ENCODE results near the gene CDC42EP2. TPM values are rescaled to one million over a fixed set of nuclear protein-coding genes. Genes with fewer than 3 reads are reported as not detected.

CDC42EP2 gene
- total RNA-seq, 1 donor from 2014 or later: 5.1 TPM

GRCh38 chr11:65288706-65289536, 25.7 kb upstream of the CDC42EP2 start:
- no peaks in the 10 kb centered on the region for H3K4me1 Mint-ChIP-seq (ENCODE audit: low read depth)
- H3K9me3 Mint-ChIP-seq: no peaks in the 10 kb centered on the region
- H3K27ac Mint-ChIP-seq: no peak overlapping the region
- no peak overlapping the region for H3K4me3 Mint-ChIP-seq (ENCODE audit: low read depth)
- DNase-seq (ENCODE audit: low spot score): no peak
- intact Hi-C loops (cut with micrococcal nuclease): no loop called here
- no peaks in the 10 kb centered on the region for H3K27me3 Mint-ChIP-seq (ENCODE audit: low read depth)
- H3K36me3 Mint-ChIP-seq (ENCODE audit: low read depth): peaks cover 74% of the 10 kb centered on the region

GRCh38 chr11:65290448-65291165, 24.1 kb upstream of the CDC42EP2 start:
- H3K4me1 Mint-ChIP-seq (ENCODE audit: low read depth): no peaks in the 10 kb centered on the region
- intact Hi-C loops (cut with micrococcal nuclease): no loop called here
- DNase-seq (ENCODE audit: low spot score): no peak
- H3K9me3 Mint-ChIP-seq: no peaks in the 10 kb centered on the region
- H3K4me3 Mint-ChIP-seq (ENCODE audit: low read depth): no peak overlapping the region
- no peak overlapping the region for H3K27ac Mint-ChIP-seq
- H3K27me3 Mint-ChIP-seq (ENCODE audit: low read depth): no peaks in the 10 kb centered on the region
- H3K36me3 Mint-ChIP-seq (ENCODE audit: low read depth): peaks cover 81% of the 10 kb centered on the region

DNA sequence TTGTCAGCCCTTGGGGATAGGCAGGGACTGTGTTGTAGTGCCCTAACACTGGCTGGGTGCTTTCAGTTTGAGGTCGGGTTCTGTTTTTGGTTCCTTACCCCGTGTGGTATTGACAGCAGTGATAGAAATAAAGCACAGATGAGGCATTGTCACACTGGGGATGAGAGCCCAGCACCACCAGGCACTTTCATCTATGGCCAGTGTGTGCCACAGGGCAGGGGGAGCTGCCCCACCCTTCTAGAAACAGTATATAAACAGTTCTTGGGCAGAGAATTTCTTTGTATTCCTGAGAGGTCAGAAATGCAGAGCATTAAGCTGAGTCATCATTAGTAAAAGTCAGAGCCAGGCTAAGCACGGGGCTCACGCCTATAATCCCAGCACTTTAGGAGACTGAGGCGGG, 23.1 kb upstream of the CDC42EP2 start:
- Mint-ChIP-seq H3K4me3 (ENCODE audit: low read depth) (no peak overlapping the region), H3K9me3 (no peaks in the 10 kb centered on the region), H3K36me3 (ENCODE audit: low read depth) (peaks cover 82% of the 10 kb centered on the region), H3K27me3 (ENCODE audit: low read depth) (no peaks in the 10 kb centered on the region), H3K4me1 (ENCODE audit: low read depth) (no peaks in the 10 kb centered on the region), H3K27ac (no peak overlapping the region)
- intact Hi-C loops (cut with micrococcal nuclease): no loop called here
- DNase-seq (ENCODE audit: low spot score): no peak

GRCh38 chr11:65292890-65293289, 21.8 kb upstream of the CDC42EP2 start:
- no peaks in the 10 kb centered on the region for H3K4me1 Mint-ChIP-seq (ENCODE audit: low read depth)
- H3K27ac Mint-ChIP-seq: no peak overlapping the region
- peaks cover 80% of the 10 kb centered on the region for H3K36me3 Mint-ChIP-seq (ENCODE audit: low read depth)
- intact Hi-C loops (cut with micrococcal nuclease): no loop called here
- no peak overlapping the region for H3K4me3 Mint-ChIP-seq (ENCODE audit: low read depth)
- no peaks in the 10 kb centered on the region for H3K9me3 Mint-ChIP-seq
- H3K27me3 Mint-ChIP-seq (ENCODE audit: low read depth): no peaks in the 10 kb centered on the region
- no peak for DNase-seq (ENCODE audit: low spot score)

- Mint-ChIP-seq H3K27me3 (ENCODE audit: low read depth) (no peaks in the 10 kb centered on the region), H3K9me3 (no peaks in the 10 kb centered on the region), H3K4me1 (ENCODE audit: low read depth) (no peaks in the 10 kb centered on the region), H3K27ac (no peak overlapping the region), H3K4me3 (ENCODE audit: low read depth) (no peak overlapping the region), H3K36me3 (ENCODE audit: low read depth) (peaks cover 77% of the 10 kb centered on the region)
- intact Hi-C loops (cut with micrococcal nuclease): no loop called here
- DNase-seq (ENCODE audit: low spot score): no peak
Measured at GRCh38 chr11:65293909-65294381, 20.7 kb upstream of the CDC42EP2 start.

DNA sequence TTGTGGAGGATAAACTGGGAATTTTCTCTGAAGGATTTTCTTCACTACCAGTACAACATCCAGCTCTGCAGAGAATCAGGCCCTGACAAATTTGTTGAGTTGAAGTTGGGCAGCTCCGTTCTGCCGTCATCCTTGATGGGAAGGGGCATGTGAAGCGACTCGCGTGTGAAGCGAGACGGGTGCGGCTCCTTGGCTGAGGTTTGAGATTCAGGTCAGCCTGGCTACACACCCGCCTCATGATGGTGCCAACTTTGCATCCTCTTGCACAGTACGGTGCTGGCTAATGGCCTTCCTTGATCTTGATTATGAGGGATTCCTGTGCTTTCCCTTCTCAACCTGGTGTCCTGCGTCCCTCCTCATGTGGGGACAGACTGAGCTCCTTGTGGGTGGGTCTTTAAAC, 19.7 kb upstream of the CDC42EP2 start:
- peaks cover 68% of the 10 kb centered on the region for H3K36me3 Mint-ChIP-seq (ENCODE audit: low read depth)
- no peaks in the 10 kb centered on the region for H3K4me1 Mint-ChIP-seq (ENCODE audit: low read depth)
- DNase-seq (ENCODE audit: low spot score): no peak
- intact Hi-C loops (cut with micrococcal nuclease): no loop called here
- H3K27me3 Mint-ChIP-seq (ENCODE audit: low read depth): no peaks in the 10 kb centered on the region
- no peaks in the 10 kb centered on the region for H3K9me3 Mint-ChIP-seq
- no peak overlapping the region for H3K4me3 Mint-ChIP-seq (ENCODE audit: low read depth)
- no peak overlapping the region for H3K27ac Mint-ChIP-seq

GRCh38 chr11:65295571-65296341, 18.9 kb upstream of the CDC42EP2 start:
- peaks cover 63% of the 10 kb centered on the region for H3K36me3 Mint-ChIP-seq (ENCODE audit: low read depth)
- no peaks in the 10 kb centered on the region for H3K9me3 Mint-ChIP-seq
- intact Hi-C loops (cut with micrococcal nuclease): no loop called here

GRCh38 chr11:65297026-65297672, 17.5 kb upstream of the CDC42EP2 start:
- DNase-seq (ENCODE audit: low spot score): no peak
- Mint-ChIP-seq H3K9me3 (no peaks in the 10 kb centered on the region), H3K36me3 (ENCODE audit: low read depth) (peaks cover 49% of the 10 kb centered on the region), H3K27ac (no peak overlapping the region), H3K4me1 (ENCODE audit: low read depth) (no peaks in the 10 kb centered on the region), H3K27me3 (ENCODE audit: low read depth) (no peaks in the 10 kb centered on the region), H3K4me3 (ENCODE audit: low read depth) (no peak overlapping the region)
- intact Hi-C loops (cut with micrococcal nuclease): no loop called here

More at GRCh38 chr11:65295571-65296341, 18.9 kb upstream of the CDC42EP2 start:
- Mint-ChIP-seq H3K4me1 (ENCODE audit: low read depth) (no peaks in the 10 kb centered on the region), H3K27me3 (ENCODE audit: low read depth) (no peaks in the 10 kb centered on the region), H3K4me3 (ENCODE audit: low read depth) (no peak overlapping the region), H3K27ac (no peak overlapping the region)
- no peak for DNase-seq (ENCODE audit: low spot score)

- H3K27me3 Mint-ChIP-seq (ENCODE audit: low read depth): no peaks in the 10 kb centered on the region
- no peak overlapping the region for H3K27ac Mint-ChIP-seq
- H3K4me3 Mint-ChIP-seq (ENCODE audit: low read depth): no peak overlapping the region
- intact Hi-C loops (cut with micrococcal nuclease): no loop called here
- DNase-seq (ENCODE audit: low spot score): no peak
- no peaks in the 10 kb centered on the region for H3K9me3 Mint-ChIP-seq
- H3K4me1 Mint-ChIP-seq (ENCODE audit: low read depth): no peaks in the 10 kb centered on the region
- H3K36me3 Mint-ChIP-seq (ENCODE audit: low read depth): peaks cover 41% of the 10 kb centered on the region
Measured at GRCh38 chr11:65298131-65298535, 16.5 kb upstream of the CDC42EP2 start.

- no peak overlapping the region for H3K27ac Mint-ChIP-seq
- no peak overlapping the region for H3K4me3 Mint-ChIP-seq (ENCODE audit: low read depth)
- H3K36me3 Mint-ChIP-seq (ENCODE audit: low read depth): peaks cover 40% of the 10 kb centered on the region
- no peaks in the 10 kb centered on the region for H3K27me3 Mint-ChIP-seq (ENCODE audit: low read depth)
- intact Hi-C loops (cut with micrococcal nuclease): no loop called here
- DNase-seq (ENCODE audit: low spot score): no peak
- no peaks in the 10 kb centered on the region for H3K9me3 Mint-ChIP-seq
- H3K4me1 Mint-ChIP-seq (ENCODE audit: low read depth): no peaks in the 10 kb centered on the region
Measured at GRCh38 chr11:65298655-65299179, 15.9 kb upstream of the CDC42EP2 start.

GRCh38 chr11:65300621-65301275, 13.9 kb upstream of the CDC42EP2 start:
- no peak for DNase-seq (ENCODE audit: low spot score)
- intact Hi-C loops (cut with micrococcal nuclease): no loop called here
- Mint-ChIP-seq H3K9me3 (no peaks in the 10 kb centered on the region), H3K36me3 (ENCODE audit: low read depth) (peaks cover 33% of the 10 kb centered on the region), H3K4me3 (ENCODE audit: low read depth) (no peak overlapping the region), H3K27me3 (ENCODE audit: low read depth) (no peaks in the 10 kb centered on the region), H3K4me1 (ENCODE audit: low read depth) (no peaks in the 10 kb centered on the region), H3K27ac (no peak overlapping the region)
